ENCODE measurements around the gene SYS1.

The SYS1 gene

GRCh38 chr20:45372646-45373352, 9.8 kb downstream of the SYS1 start:
- DNase-seq (ENCODE audit: low read depth): no peak
- H3K4me3 ChIP-seq (ENCODE audit: low read length): peak overlapping the region; percentile 49
- TF ChIP-seq CTCF (conservative IDR thresholded peaks at IDR 0.05; ENCODE audit: low read depth, low read length): no peak

- peak overlapping the region; percentile 49 for H3K4me3 ChIP-seq (ENCODE audit: low read length)
- no peak for DNase-seq (ENCODE audit: low read depth)
- peak; percentile 92 for TF ChIP-seq CTCF (conservative IDR thresholded peaks at IDR 0.05; ENCODE audit: low read depth, low read length)
These were observed 10.6 kb downstream of the SYS1 start for GRCh38 chr20:45373353-45374100.

- DNase-seq (ENCODE audit: low read depth): no peak
- H3K4me3 ChIP-seq (ENCODE audit: low read length): peak overlapping the region; percentile 49
- no peak for TF ChIP-seq CTCF (conservative IDR thresholded peaks at IDR 0.05; ENCODE audit: low read depth, low read length)
These were observed 11.1 kb downstream of the SYS1 start for GRCh38 chr20:45374101-45374467.

GRCh38 chr20:45374966-45375365, 12.0 kb downstream of the SYS1 start:
- DNase-seq (ENCODE audit: low read depth): no peak
- H3K4me3 ChIP-seq (ENCODE audit: low read length): no peak overlapping the region
- TF ChIP-seq CTCF (conservative IDR thresholded peaks at IDR 0.05; ENCODE audit: low read depth, low read length): no peak

GRCh38 chr20:45377269-45377668, 14.3 kb downstream of the SYS1 start:
- TF ChIP-seq CTCF (conservative IDR thresholded peaks at IDR 0.05; ENCODE audit: low read depth, low read length): no peak
- no peak for DNase-seq (ENCODE audit: low read depth)
- H3K4me3 ChIP-seq (ENCODE audit: low read length): no peak overlapping the region

- H3K4me3 ChIP-seq (ENCODE audit: low read length): no peak within 1 kb of the TSS
- no peak for TF ChIP-seq CTCF (conservative IDR thresholded peaks at IDR 0.05; ENCODE audit: low read depth, low read length)
- no peak for DNase-seq (ENCODE audit: low read depth)
These were observed 15.2 kb downstream of the SYS1 start, which contains the start of gene TP53TG5 for GRCh38 chr20:45378191-45378590. TSS of gene TP53TG5 (minus strand) at chr20:45378325. CDS start at chr20:45378236, 89 bp downstream.

GRCh38 chr20:45387274-45387673, 24.3 kb downstream of the SYS1 start:
- TF ChIP-seq CTCF (conservative IDR thresholded peaks at IDR 0.05; ENCODE audit: low read depth, low read length): no peak
- H3K4me3 ChIP-seq (ENCODE audit: low read length): no peak overlapping the region
- no peak for DNase-seq (ENCODE audit: low read depth)
